Neural cell (in vitro differentiated cells): ENCODE results near the gene EPAS1. TPM values are rescaled to one million over a fixed set of nuclear protein-coding genes. Genes with fewer than 3 reads are reported as not detected.

Experiments used
- H2AFZ ChIP-seq: fragments of 200-600, 300-800 bp; sonication (generic), shearing (Covaris generic); 2 replicates; pipeline ENCODE4 v1.6.0; 2014; ENCODE audit warnings: low read depth, mild to moderate bottlenecking, antibody characterized with exemption, low read length, moderate library complexity
- H3F3A ChIP-seq: fragments of 200-600 bp; shearing (Covaris generic); 2 replicates; pipeline ENCODE4 v1.6.1; 2016; ENCODE audit warnings: mild to moderate bottlenecking, moderate library complexity, mixed read lengths, antibody characterized with exemption, low read length; ENCODE audit not compliant: insufficient read depth, poor library complexity, severe bottlenecking
- H3K27ac ChIP-seq: fragments of 200-600, 300-800 bp; sonication (generic), shearing (Covaris generic); 2 replicates; pipeline ENCODE4 v1.5.1; 2014; ENCODE audit warnings: mild to moderate bottlenecking, low read length, moderate library complexity
- H3K27me3 ChIP-seq: fragments of 300-800, 200-600 bp; sonication (generic), shearing (Covaris generic); 2 replicates; pipeline ENCODE4 v1.6.0; 2014; ENCODE audit warnings: mild to moderate bottlenecking, low read depth, low read length, moderate library complexity; ENCODE audit not compliant: insufficient read depth
- H3K36me3 ChIP-seq: fragments of 300-800, 200-600 bp; sonication (generic), shearing (Covaris generic); 2 replicates; pipeline ENCODE4 v1.5.1; 2014; ENCODE audit warnings: mild to moderate bottlenecking, antibody characterized with exemption, low read length, moderate library complexity; ENCODE audit not compliant: insufficient read depth
- H3K4me2 ChIP-seq: fragments of 300-800, 200-600 bp; sonication (generic), shearing (Covaris generic); 2 replicates; pipeline ENCODE4 v1.6.0; 2014; ENCODE audit warnings: mild to moderate bottlenecking, low read length
- H3K4me3 ChIP-seq: fragments of 300-800, 200-600 bp; sonication (generic), shearing (Covaris generic); 2 replicates; pipeline ENCODE4 v1.5.1; 2014; ENCODE audit warnings: mild to moderate bottlenecking, low read length, moderate library complexity
- H3K79me2 ChIP-seq: fragments of 200-600 bp; shearing (Covaris generic); replicated peaks from 2 replicates; pipeline ENCODE4 v1.6.0; 2014; ENCODE audit warnings: mild to moderate bottlenecking, low read length, moderate library complexity; ENCODE audit not compliant: insufficient read depth
- H3K9ac ChIP-seq: fragments of 300-800, 200-600 bp; sonication (generic), shearing (Covaris generic); 2 replicates; pipeline ENCODE4 v1.6.1; 2016; ENCODE audit warnings: mild to moderate bottlenecking, low read length, mixed read lengths
- H3K9me2 ChIP-seq: fragments of 200-600 bp; shearing (Covaris generic); 2 replicates; pipeline ENCODE4 v1.6.1; 2016; ENCODE audit warnings: mild to moderate bottlenecking, low read length, mixed read lengths; ENCODE audit not compliant: insufficient read depth
- H3K9me3 ChIP-seq: fragments of 200-600, 300-800 bp; sonication (generic), shearing (Covaris generic); 2 replicates; pipeline ENCODE4 v1.6.1; 2016; ENCODE audit warnings: mild to moderate bottlenecking, mixed run types, low read length, moderate library complexity, mixed read lengths
- H4K20me1 ChIP-seq: fragments of 200-600 bp; shearing (Covaris generic); 2 replicates; pipeline ENCODE4 v1.6.1; 2016; ENCODE audit warnings: mild to moderate bottlenecking, mixed run types; ENCODE audit not compliant: insufficient read depth
- EZH2 ChIP-seq: fragments of 200-600, 300-800 bp; shearing (Covaris generic), sonication (generic); IDR thresholded peaks from 2 replicates; pipeline ENCODE4 v1.6.1; 2014; ENCODE audit warnings: antibody characterized with exemption, low read length, borderline replicate concordance, mild to moderate bottlenecking; ENCODE audit not compliant: insufficient read depth, poor library complexity, severe bottlenecking
- MXI1 ChIP-seq: fragments of 450-650 bp; conservative IDR thresholded peaks from 2 replicates; pipeline ENCODE4 v1.6.1; 2014; ENCODE audit warnings: antibody characterized with exemption, mild to moderate bottlenecking; ENCODE audit not compliant: poor library complexity, severe bottlenecking
- POLR2AphosphoS5 ChIP-seq: IDR thresholded peaks from 2 replicates; pipeline ENCODE4 v1.6.1; 2012
- RAD21 ChIP-seq: fragments of 450-650 bp; conservative IDR thresholded peaks from 2 replicates; pipeline ENCODE4 v1.6.1; 2014; ENCODE audit warnings: antibody characterized with exemption, mild to moderate bottlenecking, moderate library complexity
- SMC3 ChIP-seq: fragments of 450-650 bp; conservative IDR thresholded peaks from 2 replicates; pipeline ENCODE4 v1.6.1; 2014; ENCODE audit warnings: antibody characterized with exemption, mild to moderate bottlenecking, moderate library complexity; ENCODE audit not compliant: poor library complexity
- TAF1 ChIP-seq: IDR thresholded peaks from 2 replicates; pipeline ENCODE4 v1.6.1; 2012; ENCODE audit warnings: low read depth
- polyA plus RNA-seq: library from polyadenylated mRNA; depleted of rRNA; stranded (reverse); fragments of >200 nt; gene quantifications from 2 replicates; pipeline ENCODE4 v1.2.3, GENCODE V29; 2014
- TF ChIP-seq, protein P1 (sequence below): fragments of 450-650 bp; IDR thresholded peaks from 2 replicates; pipeline ENCODE4 v1.5.1; 2014; ENCODE audit warnings: antibody characterized with exemption, mild to moderate bottlenecking, moderate library complexity; ENCODE audit not compliant: poor library complexity, severe bottlenecking
- TF ChIP-seq, protein P2 (sequence below): IDR thresholded peaks from 2 replicates; pipeline ENCODE4 v1.6.1; 2012; ENCODE audit warnings: borderline replicate concordance

EPAS1 gene
- polyA plus RNA-seq, 1 donor from 2014 or later, result not detected

DNA sequence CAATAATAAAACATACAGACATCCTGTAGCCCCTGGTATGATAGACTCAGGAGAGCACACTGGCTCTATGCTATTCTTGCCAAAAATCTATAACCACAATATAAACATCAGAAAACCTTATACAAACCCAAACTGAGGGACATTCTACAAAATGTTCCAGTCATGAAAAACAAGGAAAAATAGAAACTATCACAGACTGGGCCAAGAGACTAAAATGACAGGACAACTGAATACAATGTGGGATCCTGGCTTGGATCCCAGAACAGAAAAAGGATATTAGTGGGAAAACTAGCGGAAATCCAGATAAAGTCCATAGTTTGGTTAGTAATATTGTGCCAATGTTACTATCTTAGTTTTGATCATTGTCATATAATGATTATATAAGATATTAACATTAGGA, 29.6 kb upstream of the EPAS1 start:
- no peaks in the 10 kb centered on the region for H3K9me2 ChIP-seq
- H3K27me3 ChIP-seq, result no peaks in the 10 kb centered on the region
- H3K4me2 ChIP-seq, result no peak overlapping the region
- TF ChIP-seq EZH2 (no peak), RAD21 (no peak), POLR2AphosphoS5 (no peak), TAF1 (no peak), SMC3 (no peak)
- TF ChIP-seq, protein P1, sequence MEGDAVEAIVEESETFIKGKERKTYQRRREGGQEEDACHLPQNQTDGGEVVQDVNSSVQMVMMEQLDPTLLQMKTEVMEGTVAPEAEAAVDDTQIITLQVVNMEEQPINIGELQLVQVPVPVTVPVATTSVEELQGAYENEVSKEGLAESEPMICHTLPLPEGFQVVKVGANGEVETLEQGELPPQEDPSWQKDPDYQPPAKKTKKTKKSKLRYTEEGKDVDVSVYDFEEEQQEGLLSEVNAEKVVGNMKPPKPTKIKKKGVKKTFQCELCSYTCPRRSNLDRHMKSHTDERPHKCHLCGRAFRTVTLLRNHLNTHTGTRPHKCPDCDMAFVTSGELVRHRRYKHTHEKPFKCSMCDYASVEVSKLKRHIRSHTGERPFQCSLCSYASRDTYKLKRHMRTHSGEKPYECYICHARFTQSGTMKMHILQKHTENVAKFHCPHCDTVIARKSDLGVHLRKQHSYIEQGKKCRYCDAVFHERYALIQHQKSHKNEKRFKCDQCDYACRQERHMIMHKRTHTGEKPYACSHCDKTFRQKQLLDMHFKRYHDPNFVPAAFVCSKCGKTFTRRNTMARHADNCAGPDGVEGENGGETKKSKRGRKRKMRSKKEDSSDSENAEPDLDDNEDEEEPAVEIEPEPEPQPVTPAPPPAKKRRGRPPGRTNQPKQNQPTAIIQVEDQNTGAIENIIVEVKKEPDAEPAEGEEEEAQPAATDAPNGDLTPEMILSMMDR, result no peak
- TF ChIP-seq, protein P2, sequence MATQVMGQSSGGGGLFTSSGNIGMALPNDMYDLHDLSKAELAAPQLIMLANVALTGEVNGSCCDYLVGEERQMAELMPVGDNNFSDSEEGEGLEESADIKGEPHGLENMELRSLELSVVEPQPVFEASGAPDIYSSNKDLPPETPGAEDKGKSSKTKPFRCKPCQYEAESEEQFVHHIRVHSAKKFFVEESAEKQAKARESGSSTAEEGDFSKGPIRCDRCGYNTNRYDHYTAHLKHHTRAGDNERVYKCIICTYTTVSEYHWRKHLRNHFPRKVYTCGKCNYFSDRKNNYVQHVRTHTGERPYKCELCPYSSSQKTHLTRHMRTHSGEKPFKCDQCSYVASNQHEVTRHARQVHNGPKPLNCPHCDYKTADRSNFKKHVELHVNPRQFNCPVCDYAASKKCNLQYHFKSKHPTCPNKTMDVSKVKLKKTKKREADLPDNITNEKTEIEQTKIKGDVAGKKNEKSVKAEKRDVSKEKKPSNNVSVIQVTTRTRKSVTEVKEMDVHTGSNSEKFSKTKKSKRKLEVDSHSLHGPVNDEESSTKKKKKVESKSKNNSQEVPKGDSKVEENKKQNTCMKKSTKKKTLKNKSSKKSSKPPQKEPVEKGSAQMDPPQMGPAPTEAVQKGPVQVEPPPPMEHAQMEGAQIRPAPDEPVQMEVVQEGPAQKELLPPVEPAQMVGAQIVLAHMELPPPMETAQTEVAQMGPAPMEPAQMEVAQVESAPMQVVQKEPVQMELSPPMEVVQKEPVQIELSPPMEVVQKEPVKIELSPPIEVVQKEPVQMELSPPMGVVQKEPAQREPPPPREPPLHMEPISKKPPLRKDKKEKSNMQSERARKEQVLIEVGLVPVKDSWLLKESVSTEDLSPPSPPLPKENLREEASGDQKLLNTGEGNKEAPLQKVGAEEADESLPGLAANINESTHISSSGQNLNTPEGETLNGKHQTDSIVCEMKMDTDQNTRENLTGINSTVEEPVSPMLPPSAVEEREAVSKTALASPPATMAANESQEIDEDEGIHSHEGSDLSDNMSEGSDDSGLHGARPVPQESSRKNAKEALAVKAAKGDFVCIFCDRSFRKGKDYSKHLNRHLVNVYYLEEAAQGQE, result no peak
- H3K9me3 ChIP-seq, result no peaks in the 10 kb centered on the region
- H4K20me1 ChIP-seq, result no peaks in the 10 kb centered on the region
- H3K4me3 ChIP-seq, result no peak overlapping the region
- no peaks in the 10 kb centered on the region for H3F3A ChIP-seq
- H3K27ac ChIP-seq, result no peak overlapping the region
- H3K36me3 ChIP-seq, result no peaks in the 10 kb centered on the region
- H2AFZ ChIP-seq, result no peak overlapping the region
- H3K9ac ChIP-seq, result no peak overlapping the region
- H3K79me2 ChIP-seq, result no peaks in the 10 kb centered on the region

DNA sequence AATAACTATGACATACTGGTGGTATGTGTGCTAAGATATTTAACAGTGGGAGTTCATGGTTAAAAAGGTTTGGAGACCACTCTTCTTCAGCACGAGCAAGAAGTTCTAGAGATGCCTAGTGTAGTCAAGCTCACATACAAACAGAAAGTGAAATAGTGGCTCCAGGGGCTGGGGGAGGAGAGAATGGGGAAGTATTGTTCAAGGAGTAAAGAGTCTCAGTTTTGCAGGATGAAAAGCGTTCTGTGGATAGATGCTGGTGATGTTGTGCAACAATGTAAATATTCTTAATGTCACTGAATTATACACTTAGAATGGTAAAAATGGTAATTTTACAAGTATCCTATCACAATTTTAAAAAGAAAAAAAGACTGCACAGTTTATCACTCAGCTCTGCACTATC, 29.0 kb upstream of the EPAS1 start:
- Histone ChIP-seq H3K27me3 (no peaks in the 10 kb centered on the region), H3K27ac (no peak overlapping the region), H3K4me2 (no peak overlapping the region), H3K4me3 (no peak overlapping the region), H4K20me1 (no peaks in the 10 kb centered on the region), H2AFZ (no peak overlapping the region), H3K9ac (no peak overlapping the region), H3K79me2 (no peaks in the 10 kb centered on the region), H3K9me3 (no peaks in the 10 kb centered on the region), H3K9me2 (no peaks in the 10 kb centered on the region), H3F3A (no peaks in the 10 kb centered on the region), H3K36me3 (no peaks in the 10 kb centered on the region)
- TF ChIP-seq POLR2AphosphoS5 (no peak), RAD21 (no peak), SMC3 (no peak), EZH2 (no peak), TAF1 (no peak), MXI1 (no peak)
- TF ChIP-seq, protein P2, result no peak
- TF ChIP-seq, protein P1, result no peak
